Measurements from ENCODE around the gene KLHDC8A. TPM values are rescaled to one million over a fixed set of nuclear protein-coding genes. Genes with fewer than 3 reads are reported as not detected.

Gene KLHDC8A
- polyA plus RNA-seq, 4 donors, result 0.22 to 1.7 (median 1.1) TPM

DNA sequence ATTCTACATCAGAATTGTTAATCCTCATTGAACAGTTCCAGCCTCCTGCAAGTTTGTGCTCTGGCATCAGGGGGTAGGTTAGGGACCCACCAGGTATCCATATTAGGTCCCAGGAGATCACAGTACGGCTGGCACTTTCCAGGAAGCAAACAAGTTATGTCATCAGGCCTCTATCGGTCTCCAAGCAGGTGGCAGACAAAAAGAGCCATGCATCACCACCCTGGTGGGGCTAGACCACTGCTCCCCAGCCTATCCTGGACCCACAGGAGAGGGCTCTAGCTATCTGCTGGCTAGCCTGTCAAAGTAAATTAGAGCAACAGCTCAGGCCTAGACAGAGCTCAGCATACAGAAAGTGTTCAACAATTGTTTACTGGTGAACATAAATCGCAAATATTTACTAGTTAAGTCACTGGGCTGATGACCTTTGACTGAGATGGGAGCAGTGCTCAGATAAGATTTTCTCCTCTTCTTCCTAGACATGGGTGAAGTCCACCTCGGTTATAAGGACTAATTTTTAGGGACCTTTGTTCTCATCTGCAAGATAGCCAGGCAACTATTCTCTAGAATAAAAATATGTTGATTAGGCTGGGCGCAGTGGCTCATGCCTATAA is 41.6 kb downstream of the KLHDC8A start:
- no peaks in the 10 kb centered on the region for H3K9me3 ChIP-seq (ENCODE audit: control insufficient read depth in 2 of 2, insufficient read depth in 1 of 2, low read depth in 1 of 2, low read length in 1 of 2)
- peaks cover 2 to 27% (median 13%) of the 10 kb centered on the region in 3 donors for H3K36me3 ChIP-seq (ENCODE audit: control insufficient read depth in 3 of 3, insufficient read depth in 2 of 3, low read depth in 1 of 3, low read length in 3 of 3)
- DNase-seq (peak; percentile 64 to 90), FAIRE-seq (no peak)
- peaks cover 22 to 69% (median 49%) of the 10 kb centered on the region in 3 donors for H3K4me1 ChIP-seq (ENCODE audit: control insufficient read depth in 3 of 3, insufficient read depth in 2 of 3, low read depth in 1 of 3, low read length in 2 of 3)
- no peaks in the 10 kb centered on the region for H3K27me3 ChIP-seq (ENCODE audit: control insufficient read depth in 3 of 3, insufficient read depth in 3 of 3, low read length in 3 of 3)
- 19 to 54% (median 25%) methylated on average over 5 of the region's 5 CpGs for WGBS, 3 donors
- peak overlapping the region; percentile 18 to 84 (median 73) for H3K27ac ChIP-seq (ENCODE audit: low read depth in 1 of 3, low read length in 2 of 3)
- no peak overlapping the region for H3K4me3 ChIP-seq (ENCODE audit: low read depth in 1 of 3, low read length in 3 of 3)

GRCh38 chr1:205313563-205314308 is 43.0 kb downstream of the KLHDC8A start:
- DNase-seq, result peak; percentile 21 to 43
- peak overlapping the region in 1 of 3 donors; percentile 7 for H3K4me3 ChIP-seq (ENCODE audit: low read depth in 1 of 3, low read length in 3 of 3)
- FAIRE-seq, result no peak
- H3K27me3 ChIP-seq (ENCODE audit: control insufficient read depth in 3 of 3, insufficient read depth in 3 of 3, low read length in 3 of 3), result no peaks in the 10 kb centered on the region
- peak overlapping the region; percentile 27 to 84 (median 78) for H3K27ac ChIP-seq (ENCODE audit: low read depth in 1 of 3, low read length in 2 of 3)
- H3K4me1 ChIP-seq (ENCODE audit: control insufficient read depth in 3 of 3, insufficient read depth in 2 of 3, low read depth in 1 of 3, low read length in 2 of 3), result peaks cover 28 to 65% (median 40%) of the 10 kb centered on the region in 3 donors
- H3K9me3 ChIP-seq (ENCODE audit: control insufficient read depth in 2 of 2, insufficient read depth in 1 of 2, low read depth in 1 of 2, low read length in 1 of 2), result no peaks in the 10 kb centered on the region
- 11 to 21% (median 17%) methylated on average over 20 to 21 of the region's 21 CpGs for WGBS, 3 donors
- H3K36me3 ChIP-seq (ENCODE audit: control insufficient read depth in 3 of 3, insufficient read depth in 2 of 3, low read depth in 1 of 3, low read length in 3 of 3), result peaks cover 2 to 39% (median 19%) of the 10 kb centered on the region in 3 donors

- peaks cover 34 to 65% (median 35%) of the 10 kb centered on the region in 3 donors for H3K4me1 ChIP-seq (ENCODE audit: control insufficient read depth in 3 of 3, insufficient read depth in 2 of 3, low read depth in 1 of 3, low read length in 2 of 3)
- DNase-seq, result peak in 1 of 2 donors; percentile 14
- peak overlapping the region; percentile 8 to 78 (median 16) for H3K27ac ChIP-seq (ENCODE audit: low read depth in 1 of 3, low read length in 2 of 3)
- peaks cover 8 to 44% (median 24%) of the 10 kb centered on the region in 3 donors for H3K36me3 ChIP-seq (ENCODE audit: control insufficient read depth in 3 of 3, insufficient read depth in 2 of 3, low read depth in 1 of 3, low read length in 3 of 3)
- no peaks in the 10 kb centered on the region for H3K27me3 ChIP-seq (ENCODE audit: control insufficient read depth in 3 of 3, insufficient read depth in 3 of 3, low read length in 3 of 3)
- FAIRE-seq, result no peak
- H3K4me3 ChIP-seq (ENCODE audit: low read depth in 1 of 3, low read length in 3 of 3), result no peak overlapping the region
- 31 to 50% (median 45%) methylated on average over 10 of the region's 10 CpGs for WGBS, 3 donors
- no peaks in the 10 kb centered on the region for H3K9me3 ChIP-seq (ENCODE audit: control insufficient read depth in 2 of 2, insufficient read depth in 1 of 2, low read depth in 1 of 2, low read length in 1 of 2)
Observed at GRCh38 chr1:205312866-205313562, 43.7 kb downstream of the KLHDC8A start.

DNA sequence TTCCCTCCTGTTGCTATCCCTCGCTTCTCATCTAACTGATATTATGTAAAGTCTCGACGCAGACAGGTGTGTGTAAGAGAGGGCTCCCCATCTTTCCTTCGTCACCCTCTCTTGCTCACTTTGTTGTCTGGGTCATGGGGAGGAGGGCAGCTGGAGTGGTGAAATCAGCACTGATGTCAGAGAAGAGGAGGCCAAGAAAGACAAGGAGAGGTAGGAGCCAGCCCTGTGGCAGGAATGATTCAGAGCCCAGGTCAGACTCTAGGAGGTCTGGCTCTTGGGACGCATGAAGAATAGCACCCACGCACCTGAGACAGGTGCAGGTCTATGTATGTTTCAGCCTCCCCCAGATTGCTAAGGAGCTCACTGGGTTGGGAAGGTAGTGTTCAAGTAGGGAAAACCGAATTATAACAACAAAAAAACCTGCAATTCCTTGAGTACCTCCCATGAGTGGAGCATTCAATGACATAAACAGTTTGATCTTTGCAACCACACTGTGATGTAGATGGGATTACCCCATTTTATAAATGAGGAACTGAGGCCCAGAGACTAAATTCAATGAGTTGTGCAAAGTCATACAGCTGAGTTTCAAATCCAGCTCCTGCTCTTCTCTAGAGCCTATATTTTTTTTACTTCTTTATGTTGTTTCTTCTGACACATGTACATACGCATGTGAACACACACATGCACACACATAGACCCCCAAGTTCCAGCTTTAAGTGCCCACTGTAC is 45.6 kb downstream of the KLHDC8A start:
- DNase-seq, result no peak
- Histone ChIP-seq H3K36me3 (ENCODE audit: control insufficient read depth in 3 of 3, insufficient read depth in 2 of 3, low read depth in 1 of 3, low read length in 3 of 3) (peaks cover 9 to 56% (median 25%) of the 10 kb centered on the region in 3 donors), H3K4me1 (ENCODE audit: control insufficient read depth in 3 of 3, insufficient read depth in 2 of 3, low read depth in 1 of 3, low read length in 2 of 3) (peaks cover 21 to 62% (median 45%) of the 10 kb centered on the region in 3 donors), H3K27ac (ENCODE audit: low read depth in 1 of 3, low read length in 2 of 3) (peak overlapping the region in 2 of 3 donors; percentile 2 to 39), H3K9me3 (ENCODE audit: control insufficient read depth in 2 of 2, insufficient read depth in 1 of 2, low read depth in 1 of 2, low read length in 1 of 2) (no peaks in the 10 kb centered on the region), H3K4me3 (ENCODE audit: low read depth in 1 of 3, low read length in 3 of 3) (no peak overlapping the region), H3K27me3 (ENCODE audit: control insufficient read depth in 3 of 3, insufficient read depth in 3 of 3, low read length in 3 of 3) (no peaks in the 10 kb centered on the region)
- FAIRE-seq, result no peak
- 76 to 88% (median 82%) methylated on average over 8 of the region's 8 CpGs for WGBS, 3 donors

DNA sequence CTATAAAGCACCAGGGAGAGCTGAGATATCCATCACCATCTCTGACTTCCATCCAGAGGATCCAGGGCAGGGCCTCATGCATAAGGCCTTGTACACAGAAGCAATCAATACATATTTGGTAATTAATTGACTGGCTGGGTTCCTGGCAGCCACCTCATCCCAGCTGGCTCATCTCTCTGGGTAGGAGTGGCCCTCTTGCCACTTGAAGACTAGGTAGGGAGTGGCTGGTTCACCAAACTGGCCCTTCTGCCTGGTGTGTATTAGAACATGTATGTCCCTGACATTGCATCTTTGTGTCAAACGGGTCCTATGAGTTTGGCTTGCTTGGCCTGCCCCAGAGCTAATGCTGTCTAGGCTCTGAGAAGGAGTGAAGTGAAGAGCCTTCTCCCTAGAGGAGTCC is 47.0 kb downstream of the KLHDC8A start:
- H3K27ac ChIP-seq (ENCODE audit: low read depth in 1 of 3, low read length in 2 of 3), result peak overlapping the region in 1 of 3 donors; percentile 18
- H3K4me1 ChIP-seq (ENCODE audit: control insufficient read depth in 3 of 3, insufficient read depth in 2 of 3, low read depth in 1 of 3, low read length in 2 of 3), result peaks cover 14 to 54% (median 45%) of the 10 kb centered on the region in 3 donors
- peaks cover 14 to 70% (median 27%) of the 10 kb centered on the region in 3 donors for H3K36me3 ChIP-seq (ENCODE audit: control insufficient read depth in 3 of 3, insufficient read depth in 2 of 3, low read depth in 1 of 3, low read length in 3 of 3)
- no peak overlapping the region for H3K4me3 ChIP-seq (ENCODE audit: low read depth in 1 of 3, low read length in 3 of 3)
- WGBS, 3 donors, result 16 to 66% (median 41%) methylated on average over 1 of the region's 1 CpG
- no peaks in the 10 kb centered on the region for H3K9me3 ChIP-seq (ENCODE audit: control insufficient read depth in 2 of 2, insufficient read depth in 1 of 2, low read depth in 1 of 2, low read length in 1 of 2)
- DNase-seq (peak in 1 of 2 donors; percentile 62), FAIRE-seq (no peak)
- no peaks in the 10 kb centered on the region for H3K27me3 ChIP-seq (ENCODE audit: control insufficient read depth in 3 of 3, insufficient read depth in 3 of 3, low read length in 3 of 3)

- WGBS, 3 donors, result 25 to 66% (median 35%) methylated on average over 7 of the region's 7 CpGs
- H3K27ac ChIP-seq (ENCODE audit: low read depth in 1 of 3, low read length in 2 of 3), result peak overlapping the region; percentile 51 to 64 (median 63)
- peaks cover 27 to 89% (median 33%) of the 10 kb centered on the region in 3 donors for H3K36me3 ChIP-seq (ENCODE audit: control insufficient read depth in 3 of 3, insufficient read depth in 2 of 3, low read depth in 1 of 3, low read length in 3 of 3)
Observed at GRCh38 chr1:205306929-205307566, 49.7 kb downstream of the KLHDC8A start.

DNA sequence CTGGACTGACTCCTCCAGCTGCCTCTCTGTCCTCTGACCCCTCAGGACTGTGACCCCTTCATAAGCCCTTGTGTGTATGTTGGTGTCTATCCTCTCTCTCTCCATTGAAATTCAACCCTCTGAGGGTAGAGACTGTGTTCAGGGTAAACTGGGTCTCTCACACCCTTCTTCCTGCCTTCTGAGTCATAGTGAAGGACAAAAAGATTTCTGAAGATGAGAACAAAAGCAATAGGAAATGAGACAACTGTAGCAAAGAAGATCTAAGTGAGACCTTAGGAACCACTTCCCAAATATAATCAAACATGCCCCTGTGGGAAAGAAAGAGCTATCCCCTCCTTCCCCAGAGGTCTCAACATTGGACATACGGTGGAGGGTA is 52.0 kb downstream of the KLHDC8A start:
- H3K4me1 ChIP-seq (ENCODE audit: control insufficient read depth in 3 of 3, insufficient read depth in 2 of 3, low read depth in 1 of 3, low read length in 2 of 3), result peaks cover 8 to 57% (median 27%) of the 10 kb centered on the region in 3 donors

More at GRCh38 chr1:205306929-205307566, 49.7 kb downstream of the KLHDC8A start:
- H3K4me3 ChIP-seq (ENCODE audit: low read depth in 1 of 3, low read length in 3 of 3), result no peak overlapping the region
- no peak for FAIRE-seq
- no peaks in the 10 kb centered on the region for H3K27me3 ChIP-seq (ENCODE audit: control insufficient read depth in 3 of 3, insufficient read depth in 3 of 3, low read length in 3 of 3)
- H3K4me1 ChIP-seq (ENCODE audit: control insufficient read depth in 3 of 3, insufficient read depth in 2 of 3, low read depth in 1 of 3, low read length in 2 of 3), result peaks cover 5 to 48% (median 34%) of the 10 kb centered on the region in 3 donors
- DNase-seq, result peak; percentile 92 to 99
- H3K9me3 ChIP-seq (ENCODE audit: control insufficient read depth in 2 of 2, insufficient read depth in 1 of 2, low read depth in 1 of 2, low read length in 1 of 2), result no peaks in the 10 kb centered on the region

More for the DNA sequence above, 52.0 kb downstream of the KLHDC8A start:
- Histone ChIP-seq H3K36me3 (ENCODE audit: control insufficient read depth in 3 of 3, insufficient read depth in 2 of 3, low read depth in 1 of 3, low read length in 3 of 3) (peaks cover 22 to 80% (median 25%) of the 10 kb centered on the region in 3 donors), H3K27ac (ENCODE audit: low read depth in 1 of 3, low read length in 2 of 3) (no peak overlapping the region), H3K9me3 (ENCODE audit: control insufficient read depth in 2 of 2, insufficient read depth in 1 of 2, low read depth in 1 of 2, low read length in 1 of 2) (no peaks in the 10 kb centered on the region), H3K4me3 (ENCODE audit: low read depth in 1 of 3, low read length in 3 of 3) (no peak overlapping the region), H3K27me3 (ENCODE audit: control insufficient read depth in 3 of 3, insufficient read depth in 3 of 3, low read length in 3 of 3) (no peaks in the 10 kb centered on the region)
- FAIRE-seq, result no peak
- DNase-seq, result no peak
- 91 to 100% (median 100%) methylated on average over 1 of the region's 1 CpG for WGBS, 3 donors
